Mesodermal cell (in vitro differentiated cells): ENCODE data around the gene FAM3D. TPM values are rescaled to one million over a fixed set of nuclear protein-coding genes. Genes with fewer than 3 reads are reported as not detected.
"Not testable (repeated sequence)": the region's sequence is repeated elsewhere in the genome, so short reads cannot be mapped to it uniquely, and the experiment has no call there.

Experiments used
- H3K27ac ChIP-seq: 2 replicates; pipeline ENCODE4 v1.7.0; 2013; ENCODE audit warnings: mild to moderate bottlenecking, low read depth, low read length, moderate library complexity; ENCODE audit not compliant: severe bottlenecking
- H3K36me3 ChIP-seq: 2 replicates; pipeline ENCODE4 v1.7.1; 2013; ENCODE audit warnings: mild to moderate bottlenecking, low read length, moderate library complexity; ENCODE audit not compliant: control insufficient read depth, insufficient read depth
- H3K4me1 ChIP-seq: one replicate; pipeline ENCODE4 v1.7.1; 2013; ENCODE audit warnings: mild to moderate bottlenecking, low read length; ENCODE audit not compliant: insufficient read depth, control insufficient read depth, poor library complexity, severe bottlenecking
- H3K4me3 ChIP-seq: 2 replicates; pipeline ENCODE4 v1.7.0; 2013; ENCODE audit warnings: low read length, control low read depth, mild to moderate bottlenecking; ENCODE audit not compliant: insufficient read depth, poor library complexity, severe bottlenecking; ENCODE audit errors: extremely low read depth
- H3K9me3 ChIP-seq: 2 replicates; pipeline ENCODE4 v1.7.1; 2013; ENCODE audit warnings: mild to moderate bottlenecking, low read length, moderate library complexity; ENCODE audit not compliant: control insufficient read depth
- WGBS, 2 experiments: methylation state at CpG; one replicate each; pipeline ENCODE4 v1.1.5; 2013; ENCODE audit warnings: missing lambda C conversion rate in 2 of 2; ENCODE audit not compliant: insufficient coverage in 2 of 2; 5-methylcytosine and 5-hydroxymethylcytosine counted together
- polyA plus RNA-seq, 2 experiments: library from polyadenylated mRNA; stranded (reverse); fragments of 50-300 nt; gene quantifications; one replicate each; pipeline ENCODE4 v1.2.3, GENCODE V29; 2013

Gene FAM3D, protein sequence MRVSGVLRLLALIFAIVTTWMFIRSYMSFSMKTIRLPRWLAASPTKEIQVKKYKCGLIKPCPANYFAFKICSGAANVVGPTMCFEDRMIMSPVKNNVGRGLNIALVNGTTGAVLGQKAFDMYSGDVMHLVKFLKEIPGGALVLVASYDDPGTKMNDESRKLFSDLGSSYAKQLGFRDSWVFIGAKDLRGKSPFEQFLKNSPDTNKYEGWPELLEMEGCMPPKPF
- polyA plus RNA-seq (2013, experiment 1 of 2), result not detected
- not detected for polyA plus RNA-seq (2013, experiment 2 of 2)

DNA sequence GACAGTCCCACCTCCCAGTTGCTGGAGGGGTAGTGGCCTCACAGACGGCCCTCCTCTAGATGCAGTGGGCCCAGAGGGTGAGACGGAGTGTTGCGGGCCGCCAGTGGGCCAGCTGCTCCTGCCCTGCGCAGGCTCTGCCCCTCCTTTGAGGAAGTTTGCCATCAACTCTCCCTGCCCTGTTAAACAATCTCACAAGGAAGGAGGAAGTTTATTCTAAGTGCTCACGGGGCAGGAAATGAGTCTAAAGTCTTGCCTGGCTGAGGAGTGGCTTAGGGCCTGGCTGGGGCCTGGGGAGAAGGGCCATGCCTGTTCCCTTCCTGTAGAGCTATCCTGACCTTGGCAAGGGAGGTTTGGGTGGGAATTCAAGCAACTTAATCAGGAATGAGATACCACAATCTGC lies at the start of gene FAM3D:
FAM3D (minus strand) TSS at position 92 of the 400 bp plus-strand sequence. CDS start 11,211 bp downstream, outside the sequence.
- Histone ChIP-seq H3K4me3 (no peak within 1 kb of the TSS), H3K36me3 (no peaks in the 10 kb centered on the region), H3K27ac (no peak within 1 kb of the TSS), H3K9me3 (no peaks in the 10 kb centered on the region), H3K4me1 (no peaks in the 10 kb centered on the region)
- 100% methylated on average over 1 to 2 of the region's 6 CpGs for WGBS, 2 experiments

DNA sequence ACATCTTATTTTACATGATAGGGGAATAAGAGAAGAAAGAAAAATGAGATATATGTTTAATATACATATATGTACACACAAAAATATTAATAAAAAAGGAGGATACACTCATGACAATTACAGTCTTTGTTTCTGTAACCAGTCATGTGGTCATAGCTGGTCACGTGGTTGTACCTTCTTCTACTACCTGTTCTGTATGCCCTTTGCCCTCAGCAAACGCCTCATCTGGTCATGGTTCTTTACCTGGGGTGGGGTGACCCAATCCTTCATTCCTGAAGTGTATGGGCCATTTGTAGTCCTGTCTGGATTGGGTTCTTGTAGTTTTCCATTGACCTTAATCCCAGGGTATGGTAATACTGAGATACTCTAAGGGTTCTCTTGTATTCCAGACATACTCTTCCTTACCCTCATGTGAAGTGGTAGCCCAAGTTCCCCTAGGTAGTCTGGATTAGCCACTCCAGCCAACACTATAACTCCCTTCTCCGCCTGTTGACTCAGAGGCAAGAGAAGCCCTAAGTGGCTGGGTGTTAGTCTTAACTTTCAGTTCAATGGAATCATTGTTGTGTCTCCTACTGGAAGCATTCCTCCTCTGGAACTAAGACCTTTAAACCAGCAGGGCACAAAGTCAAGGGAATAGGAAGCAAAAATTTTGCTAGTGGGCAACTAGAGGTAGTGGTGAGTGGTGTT lies 47.3 kb upstream of the FAM3D start:
- Histone ChIP-seq H3K4me3 (no peak overlapping the region), H3K4me1 (peaks cover 6% of the 10 kb centered on the region), H3K9me3 (peaks cover 6% of the 10 kb centered on the region), H3K36me3 (no peaks in the 10 kb centered on the region), H3K27ac (no peak overlapping the region)
- 82 to 100% methylated on average over 1 to 2 of the region's 3 CpGs for WGBS, 2 experiments

DNA sequence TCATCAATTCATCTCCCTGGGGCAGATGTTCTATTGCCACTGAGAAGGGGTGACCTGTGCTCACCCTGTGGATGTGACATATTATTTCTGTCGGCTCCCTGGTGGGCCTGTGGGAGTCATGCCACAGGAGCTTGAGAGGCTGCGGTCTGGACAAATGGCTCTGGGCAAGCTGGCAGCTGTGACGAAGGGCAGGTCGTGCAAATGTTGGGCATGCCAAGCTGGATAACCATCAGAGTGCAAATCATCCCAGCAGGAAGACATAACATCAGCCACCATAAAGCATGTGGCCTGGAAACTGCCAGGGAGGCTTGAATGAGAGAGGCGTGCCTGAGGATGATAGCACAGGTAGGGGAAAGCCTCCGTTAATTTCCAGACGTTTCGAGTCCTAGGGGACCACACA lies 45.3 kb upstream of the FAM3D start:
- H3K36me3 ChIP-seq, result no peaks in the 10 kb centered on the region
- H3K4me1 ChIP-seq, result peaks cover 6% of the 10 kb centered on the region
- H3K27ac ChIP-seq, result no peak overlapping the region
- H3K4me3 ChIP-seq, result no peak overlapping the region
- WGBS, 2 experiments, result 89 to 96% methylated on average over 4 to 5 of the region's 8 CpGs
- H3K9me3 ChIP-seq, result peaks cover 6% of the 10 kb centered on the region

DNA sequence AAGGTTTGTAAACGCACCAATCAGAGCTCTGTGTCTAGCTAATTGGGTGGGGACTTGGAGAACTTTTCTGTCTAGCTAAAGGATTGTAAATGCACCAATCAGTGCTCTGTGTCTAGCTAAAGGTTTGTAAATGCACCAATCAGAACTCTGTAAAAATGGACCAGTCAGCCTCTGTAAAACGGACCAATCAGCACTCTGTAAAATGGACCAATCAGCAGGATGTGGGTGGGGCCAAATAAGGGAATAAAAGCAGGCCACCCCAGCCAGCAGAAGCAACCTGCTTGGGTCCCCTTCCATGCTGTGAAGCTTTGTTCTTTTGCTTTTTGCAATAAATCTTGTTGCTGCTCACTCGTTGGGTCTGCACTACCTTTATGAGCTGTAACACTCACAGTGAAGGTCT lies 42.4 kb upstream of the FAM3D start:
- H3K27ac ChIP-seq, H3K36me3 ChIP-seq, H3K9me3 ChIP-seq, H3K4me1 ChIP-seq, H3K4me3 ChIP-seq: not testable (repeated sequence)
- 93% methylated on average over 3 of the region's 3 CpGs for WGBS, 2 experiments

DNA sequence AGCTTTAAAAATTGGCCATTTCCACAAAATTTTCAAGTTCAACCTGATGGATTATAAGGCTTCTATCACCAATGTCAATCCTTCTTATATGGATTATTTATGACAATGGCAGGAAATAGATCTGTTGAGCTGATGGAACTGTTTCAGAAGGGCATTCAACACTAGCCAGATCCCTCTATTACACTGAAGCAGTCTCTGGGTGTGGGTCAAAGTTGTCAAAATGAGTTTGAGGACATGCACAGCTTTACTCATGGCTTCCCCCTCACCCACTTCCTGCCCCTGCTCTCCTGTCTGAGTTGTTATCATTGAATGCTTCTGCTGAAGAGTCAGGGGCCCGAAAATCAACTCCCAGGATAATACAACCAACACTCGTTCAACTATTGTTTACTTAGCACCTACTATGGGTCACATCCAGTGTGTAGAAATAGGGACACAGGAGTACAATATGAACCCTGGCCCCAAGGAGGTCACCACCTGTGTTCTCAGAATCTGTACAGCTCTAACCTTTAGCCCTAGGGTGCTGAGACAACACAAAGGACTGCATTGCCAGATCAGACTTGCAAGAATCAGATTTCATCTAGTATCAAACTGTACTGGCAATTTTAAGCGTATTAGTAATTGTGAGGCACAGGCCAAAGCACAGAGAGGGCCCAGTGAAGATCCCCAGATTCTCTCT lies 41.7 kb upstream of the FAM3D start:
- 60% methylated on average over 1 of the region's 3 CpGs; no CpG with 5 or more reads in 1 of the 2 experiments for WGBS, 2 experiments
- H3K36me3 ChIP-seq, result no peaks in the 10 kb centered on the region

DNA sequence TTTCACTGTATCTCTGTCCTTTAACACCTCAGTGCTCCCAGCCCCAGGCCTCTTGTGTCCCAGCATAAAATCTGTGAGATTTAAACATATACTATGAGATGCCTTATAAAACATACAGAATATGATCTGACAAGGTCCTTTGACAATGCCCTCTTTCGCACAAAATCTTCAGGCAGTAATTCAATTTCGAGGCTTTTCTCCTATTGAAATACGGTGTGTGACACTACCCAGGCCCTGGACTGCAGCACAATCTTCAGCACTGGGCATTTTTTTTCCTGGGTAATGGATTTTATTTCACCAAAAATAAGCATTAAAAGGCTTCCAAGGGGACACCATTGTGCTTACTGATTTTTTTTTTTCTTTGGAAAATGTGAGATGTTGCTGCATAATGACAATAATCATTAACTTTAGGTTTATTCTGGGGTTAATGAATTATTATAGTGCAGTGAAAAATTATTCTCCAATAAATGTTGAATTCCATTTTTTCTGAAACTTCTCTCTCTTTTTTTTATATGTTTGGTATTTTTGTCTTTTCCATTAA lies 40.9 kb upstream of the FAM3D start:
- Histone ChIP-seq H3K27ac (no peak overlapping the region), H3K4me3 (no peak overlapping the region), H3K4me1 (peaks cover 6% of the 10 kb centered on the region), H3K9me3 (no peaks in the 10 kb centered on the region), H3K36me3 (no peaks in the 10 kb centered on the region)
- WGBS, 2 experiments, result 86 to 97% methylated on average over 3 of the region's 3 CpGs

More for the DNA sequence above, 41.7 kb upstream of the FAM3D start:
- Histone ChIP-seq H3K9me3 (no peaks in the 10 kb centered on the region), H3K4me3 (no peak overlapping the region), H3K4me1 (peaks cover 6% of the 10 kb centered on the region), H3K27ac (no peak overlapping the region)

DNA sequence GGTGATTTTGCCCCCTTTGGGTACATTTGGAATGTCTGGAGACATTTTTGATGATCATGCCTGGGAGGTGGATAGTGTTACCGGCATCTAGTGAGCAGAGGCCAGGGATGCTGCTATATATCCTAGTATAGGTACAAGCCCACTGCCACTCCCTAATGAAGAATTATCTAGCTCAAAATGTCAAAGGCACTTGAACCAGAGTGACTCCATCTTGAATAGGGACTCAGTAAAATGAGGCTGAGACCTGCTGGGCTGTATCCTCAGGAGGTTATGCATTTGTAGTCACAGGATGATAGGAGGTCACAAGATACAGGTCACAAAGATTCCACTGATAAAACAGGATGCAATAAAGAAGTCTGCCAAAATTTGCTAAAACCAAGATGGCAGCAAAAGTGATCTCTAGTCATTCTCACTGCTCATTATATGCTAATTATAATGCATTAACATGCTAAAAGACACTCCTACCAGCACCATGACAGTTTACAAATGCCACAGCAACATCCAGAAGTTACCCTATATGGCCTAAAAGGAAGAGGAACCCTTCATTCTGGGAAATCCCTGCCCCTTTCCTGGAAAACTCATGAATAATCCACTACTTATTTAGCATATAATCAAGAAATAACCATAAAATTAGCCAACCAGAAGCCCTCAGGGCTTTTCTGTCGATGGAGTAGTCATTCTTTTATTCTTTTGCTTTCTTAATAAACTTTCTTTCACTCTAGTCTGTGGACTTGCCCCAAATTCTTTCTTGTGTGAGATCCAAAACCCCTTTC lies 40.0 kb upstream of the FAM3D start:
- Histone ChIP-seq H3K27ac (no peak overlapping the region), H3K4me1 (peaks cover 6% of the 10 kb centered on the region), H3K4me3 (no peak overlapping the region), H3K36me3 (no peaks in the 10 kb centered on the region), H3K9me3 (no peaks in the 10 kb centered on the region)
- WGBS, 2 experiments, result 67 to 86% methylated on average over 1 to 2 of the region's 2 CpGs

DNA sequence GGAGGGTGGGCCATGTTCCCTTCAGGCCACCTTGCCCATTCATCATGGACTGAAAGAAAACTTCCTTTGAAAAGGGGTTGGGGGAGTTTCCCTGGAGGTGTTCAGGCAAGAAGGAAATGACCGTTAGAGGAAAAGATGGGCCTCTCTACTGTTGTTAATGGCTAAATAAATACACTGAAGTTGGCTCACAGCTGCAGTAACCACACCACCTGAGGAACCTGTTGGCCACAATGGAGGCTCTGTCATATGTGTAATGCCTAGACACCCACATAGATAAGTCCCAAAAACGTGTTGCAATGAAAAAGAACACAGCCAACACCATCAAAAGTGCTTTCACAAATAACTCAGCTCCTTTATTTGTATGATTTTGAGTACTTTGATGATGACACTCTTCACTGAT lies 38.2 kb upstream of the FAM3D start:
- H3K36me3 ChIP-seq, result no peaks in the 10 kb centered on the region
- H3K9me3 ChIP-seq, result no peaks in the 10 kb centered on the region
- H3K4me3 ChIP-seq, result no peak overlapping the region
- H3K27ac ChIP-seq, result no peak overlapping the region
- no peaks in the 10 kb centered on the region for H3K4me1 ChIP-seq
- WGBS, 2 experiments, result no CpG with 5 or more reads among the region's 2 CpGs

DNA sequence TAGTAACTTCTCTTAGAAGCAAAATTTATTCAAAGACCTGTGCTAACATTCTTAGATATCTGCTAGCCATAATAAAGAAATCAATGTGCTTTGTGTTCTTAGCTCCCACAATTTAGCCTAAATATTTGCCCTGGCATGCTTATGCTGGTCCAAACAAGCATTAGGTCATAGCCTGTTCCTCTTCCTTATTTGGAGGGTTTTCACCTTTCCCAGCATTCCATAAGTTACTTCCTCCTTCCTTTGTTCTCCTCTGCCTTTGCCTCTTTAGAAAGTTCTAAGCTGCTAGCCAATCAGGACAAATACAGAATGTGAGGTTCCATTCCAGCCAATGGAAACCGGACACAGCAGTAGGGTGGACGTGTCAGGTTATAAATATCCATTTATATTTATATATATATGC lies 37.7 kb upstream of the FAM3D start:
- not testable (repeated sequence) for H3K27ac ChIP-seq, H3K36me3 ChIP-seq, H3K4me1 ChIP-seq, H3K4me3 ChIP-seq, H3K9me3 ChIP-seq
- no CpG with 5 or more reads among the region's 2 CpGs for whole genome bisulfite sequencing, 2 experiments

DNA sequence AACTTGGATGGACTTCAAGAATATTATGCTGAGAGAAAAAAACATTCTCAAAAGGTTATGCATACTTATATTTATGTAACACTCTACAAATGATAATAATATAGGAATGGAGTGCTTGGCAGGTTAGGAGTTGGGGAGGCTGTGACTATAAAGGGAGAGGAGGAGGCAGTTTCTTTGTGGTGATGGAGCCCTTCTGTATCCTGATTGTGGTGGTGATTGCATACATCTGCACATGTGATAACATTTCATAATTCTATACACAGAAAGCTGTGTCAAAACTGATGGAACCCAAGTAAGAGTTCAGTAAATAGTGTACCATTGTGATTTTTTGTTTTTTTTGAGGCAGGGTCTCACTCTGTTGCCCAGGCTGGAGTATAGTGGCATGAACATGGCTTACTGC lies 31.7 kb upstream of the FAM3D start:
- no peak overlapping the region for H3K27ac ChIP-seq
- no peaks in the 10 kb centered on the region for H3K4me1 ChIP-seq
- H3K4me3 ChIP-seq, result no peak overlapping the region
- peaks cover 5% of the 10 kb centered on the region for H3K9me3 ChIP-seq
- no peaks in the 10 kb centered on the region for H3K36me3 ChIP-seq
